ENCODE results near the gene ACOT6.

ACOT6 gene

DNA sequence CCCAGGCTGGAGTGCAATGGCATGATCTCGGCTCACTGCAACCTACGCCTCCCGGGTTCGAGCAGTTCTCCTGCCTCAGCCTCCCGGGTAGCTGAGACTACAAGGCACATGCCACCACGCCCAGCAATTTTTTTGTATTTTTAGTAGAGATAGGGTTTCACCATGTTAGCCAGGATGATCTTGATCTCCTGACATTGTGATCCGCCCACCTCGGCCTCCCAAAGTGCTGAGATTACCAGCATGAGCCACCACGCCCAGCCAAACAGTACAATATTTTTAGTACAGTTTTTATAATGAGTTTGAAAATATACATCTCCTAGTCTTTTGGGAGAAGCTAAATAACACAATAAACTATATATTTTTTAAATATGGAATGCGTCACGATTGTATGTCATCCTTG is 46.9 kb downstream of the ACOT6 start:
- DNase-seq = peak; percentile 48

- DNase-seq = no peak
Measured at GRCh38 chr14:73660511-73660910, 48.2 kb downstream of the ACOT6 start.

GRCh38 chr14:73661872-73662271 is 49.6 kb downstream of the ACOT6 start:
- DNase-seq = no peak

- peak; percentile 34 for DNase-seq
Measured at GRCh38 chr14:73662487-73662943, 50.2 kb downstream of the ACOT6 start.

GRCh38 chr14:73663548-73664212 is 51.4 kb downstream of the ACOT6 start:
- no peak for DNase-seq

DNA sequence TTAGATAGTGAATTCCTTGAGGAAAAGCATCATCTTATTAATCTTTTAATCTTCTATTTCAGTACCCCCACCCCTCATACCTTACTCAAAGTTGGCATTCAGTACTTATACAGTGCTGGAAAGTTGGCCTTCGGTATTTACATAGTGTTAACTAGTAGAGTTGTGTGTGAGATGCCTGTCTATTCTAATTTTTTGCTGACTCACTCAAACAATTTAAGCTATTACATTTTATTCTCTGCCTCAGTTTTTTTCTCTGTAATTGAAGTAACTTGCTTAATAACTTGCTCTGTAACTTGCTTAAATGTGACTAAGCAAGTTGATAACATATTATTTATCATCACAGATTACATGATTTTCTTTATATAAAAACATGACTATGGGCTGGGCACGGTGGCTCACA is 52.8 kb downstream of the ACOT6 start:
- DNase-seq = no peak

DNA sequence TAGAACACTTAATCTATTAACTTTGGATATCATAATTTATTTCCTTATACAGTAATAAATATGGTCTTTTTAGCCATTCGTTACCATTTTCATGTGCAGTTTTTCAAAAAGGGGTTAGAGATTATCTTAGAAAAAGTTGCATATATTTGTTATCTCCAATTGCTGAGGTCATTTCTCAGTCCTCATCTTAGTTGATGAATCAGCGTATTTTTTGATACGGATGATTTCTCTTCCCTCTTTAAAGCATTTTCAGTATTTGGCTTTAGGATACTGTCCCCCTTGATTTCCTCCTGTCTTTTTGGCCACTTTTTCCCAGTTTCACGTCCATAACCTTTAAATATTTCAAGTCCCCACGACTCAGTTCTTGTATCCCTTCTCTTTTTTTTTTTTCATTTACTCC is 54.3 kb downstream of the ACOT6 start:
- no peak for DNase-seq

DNA sequence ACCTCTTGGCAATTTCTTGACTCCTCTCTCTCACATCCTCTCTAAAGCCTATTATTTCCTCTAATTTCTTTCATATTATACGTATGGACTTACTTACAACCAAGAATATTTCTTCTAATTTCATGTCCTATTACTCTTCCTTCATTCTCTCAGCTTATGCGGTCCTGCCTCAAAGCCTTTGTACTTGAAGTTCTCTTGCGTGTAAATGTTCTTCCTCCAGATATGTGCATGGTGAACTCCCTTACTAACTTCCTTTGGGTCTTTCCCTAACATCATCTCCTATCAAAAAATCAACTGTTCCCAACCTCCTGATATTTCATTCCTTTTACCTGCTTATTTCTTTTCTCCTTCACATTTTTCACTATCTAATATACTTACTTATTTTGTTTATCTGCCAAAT is 55.5 kb downstream of the ACOT6 start:
- no peak for DNase-seq
